ENCODE results near the gene PACSIN1.

- TF ChIP-seq CTCF (IDR thresholded peaks at IDR 0.05) (no peak), POLR2A (IDR thresholded peaks at IDR 0.05) (no peak)
These were observed 70.5 kb downstream of the PACSIN1 start for GRCh38 chr6:34536251-34536958.
